ENCODE results near the gene GNA12.
A peak's percentile ranks its signal among the peaks of the same experiment; 100 is the strongest.

Gene GNA12

GRCh38 chr7:2813350-2814185 lies 30.5 kb downstream of the GNA12 start:
- H3K4me1 ChIP-seq (ENCODE audit: control insufficient read depth, insufficient read depth, low read length): peaks cover 40% of the 10 kb centered on the region
- no peak overlapping the region for H3K9ac ChIP-seq (ENCODE audit: low read depth, low read length)
- no peak overlapping the region for H3K4me2 ChIP-seq (ENCODE audit: low read length)
- no peak overlapping the region for H3K4me3 ChIP-seq (ENCODE audit: low read length)
- H3K36me3 ChIP-seq (ENCODE audit: insufficient read depth, low read length): no peaks in the 10 kb centered on the region
- H3K9me3 ChIP-seq (replicated peaks; ENCODE audit: low read length): no peaks in the 10 kb centered on the region
- no peaks in the 10 kb centered on the region for H3K27me3 ChIP-seq (ENCODE audit: control insufficient read depth, insufficient read depth, low read length)

DNA sequence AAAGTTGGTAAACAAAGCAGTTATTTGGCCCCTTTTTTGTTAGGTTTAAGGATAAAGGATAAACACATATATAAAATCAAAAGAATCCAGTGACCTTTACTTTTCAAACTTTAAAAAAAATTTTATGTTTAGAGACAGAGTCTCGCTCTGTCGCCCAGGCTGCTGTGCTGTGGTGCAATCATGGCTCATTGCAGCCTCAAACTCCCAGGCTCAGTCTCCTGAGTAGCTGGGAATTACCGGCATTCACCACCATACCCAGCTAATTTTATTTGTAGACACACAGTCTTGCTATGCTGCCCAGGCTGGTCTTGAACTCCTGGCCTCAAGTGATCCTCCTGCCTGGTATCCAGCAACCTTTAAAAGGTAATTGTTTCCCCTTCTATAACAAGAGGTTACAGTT lies 31.3 kb downstream of the GNA12 start:
- Histone ChIP-seq H3K27me3 (ENCODE audit: control insufficient read depth, insufficient read depth, low read length) (no peaks in the 10 kb centered on the region), H3K9ac (ENCODE audit: low read depth, low read length) (no peak overlapping the region), H3K4me2 (ENCODE audit: low read length) (no peak overlapping the region), H3K4me3 (ENCODE audit: low read length) (no peak overlapping the region), H3K36me3 (ENCODE audit: insufficient read depth, low read length) (no peaks in the 10 kb centered on the region), H3K4me1 (ENCODE audit: control insufficient read depth, insufficient read depth, low read length) (peaks cover 37% of the 10 kb centered on the region), H3K9me3 (replicated peaks; ENCODE audit: low read length) (no peaks in the 10 kb centered on the region)

- Histone ChIP-seq H3K9me3 (replicated peaks; ENCODE audit: low read length) (no peaks in the 10 kb centered on the region), H3K9ac (ENCODE audit: low read depth, low read length) (peak overlapping the region; percentile 4), H3K4me1 (ENCODE audit: control insufficient read depth, insufficient read depth, low read length) (peaks cover 39% of the 10 kb centered on the region), H3K27me3 (ENCODE audit: control insufficient read depth, insufficient read depth, low read length) (no peaks in the 10 kb centered on the region), H3K4me3 (ENCODE audit: low read length) (no peak overlapping the region), H3K36me3 (ENCODE audit: insufficient read depth, low read length) (no peaks in the 10 kb centered on the region), H3K4me2 (ENCODE audit: low read length) (peak overlapping the region; percentile 36)
These were observed 32.0 kb downstream of the GNA12 start for GRCh38 chr7:2812114-2812487.

- Histone ChIP-seq H3K4me2 (ENCODE audit: low read length) (peak overlapping the region; percentile 36), H3K36me3 (ENCODE audit: insufficient read depth, low read length) (no peaks in the 10 kb centered on the region), H3K9me3 (replicated peaks; ENCODE audit: low read length) (no peaks in the 10 kb centered on the region), H3K27me3 (ENCODE audit: control insufficient read depth, insufficient read depth, low read length) (no peaks in the 10 kb centered on the region), H3K4me3 (ENCODE audit: low read length) (no peak overlapping the region), H3K9ac (ENCODE audit: low read depth, low read length) (peak overlapping the region; percentile 4), H3K4me1 (ENCODE audit: control insufficient read depth, insufficient read depth, low read length) (peaks cover 39% of the 10 kb centered on the region)
These were observed 32.5 kb downstream of the GNA12 start for GRCh38 chr7:2811476-2812113.

DNA sequence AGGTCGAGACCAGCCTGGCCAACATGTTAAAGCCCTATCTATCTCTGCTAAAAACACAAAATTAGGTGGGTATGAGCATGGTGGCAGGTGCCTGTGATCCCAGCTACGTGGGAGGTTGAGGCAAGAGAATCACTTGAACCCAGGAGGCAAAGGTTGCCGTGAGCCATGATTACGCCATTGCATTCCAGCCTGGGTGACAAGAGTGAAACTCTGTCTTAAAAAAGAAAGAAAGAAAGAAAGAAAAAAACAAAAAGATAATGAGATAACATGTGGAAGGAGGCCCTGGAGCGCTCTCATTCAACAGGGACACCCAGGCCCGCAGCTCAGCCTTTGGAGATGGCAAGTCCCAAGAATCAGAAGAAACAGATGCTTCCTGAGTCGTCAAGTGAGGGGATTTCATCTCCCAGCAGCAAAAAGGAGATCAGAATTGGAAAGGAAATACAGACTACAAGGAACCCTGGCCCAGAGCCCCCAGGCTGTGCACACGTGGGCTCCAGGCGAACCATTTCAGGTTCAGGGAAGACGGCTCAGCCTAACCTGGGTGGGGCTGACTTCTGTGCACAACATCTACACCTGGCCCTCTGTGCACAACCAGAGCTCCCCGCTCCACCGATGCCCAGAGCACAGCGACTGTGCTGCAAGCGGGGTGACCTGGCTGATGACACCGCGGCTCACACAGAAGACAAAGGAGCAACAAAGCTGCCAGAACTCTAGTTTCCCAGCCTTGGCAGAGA lies 33.3 kb downstream of the GNA12 start:
- Histone ChIP-seq H3K27me3 (ENCODE audit: control insufficient read depth, insufficient read depth, low read length) (no peaks in the 10 kb centered on the region), H3K36me3 (ENCODE audit: insufficient read depth, low read length) (no peaks in the 10 kb centered on the region), H3K9ac (ENCODE audit: low read depth, low read length) (no peak overlapping the region), H3K4me2 (ENCODE audit: low read length) (no peak overlapping the region), H3K9me3 (replicated peaks; ENCODE audit: low read length) (no peaks in the 10 kb centered on the region), H3K4me3 (ENCODE audit: low read length) (no peak overlapping the region), H3K4me1 (ENCODE audit: control insufficient read depth, insufficient read depth, low read length) (peaks cover 39% of the 10 kb centered on the region)

GRCh38 chr7:2809903-2810625 lies 34.0 kb downstream of the GNA12 start:
- Histone ChIP-seq H3K27me3 (ENCODE audit: control insufficient read depth, insufficient read depth, low read length) (no peaks in the 10 kb centered on the region), H3K4me2 (ENCODE audit: low read length) (no peak overlapping the region), H3K36me3 (ENCODE audit: insufficient read depth, low read length) (no peaks in the 10 kb centered on the region), H3K4me1 (ENCODE audit: control insufficient read depth, insufficient read depth, low read length) (peaks cover 39% of the 10 kb centered on the region), H3K9me3 (replicated peaks; ENCODE audit: low read length) (no peaks in the 10 kb centered on the region), H3K9ac (ENCODE audit: low read depth, low read length) (no peak overlapping the region), H3K4me3 (ENCODE audit: low read length) (no peak overlapping the region)

DNA sequence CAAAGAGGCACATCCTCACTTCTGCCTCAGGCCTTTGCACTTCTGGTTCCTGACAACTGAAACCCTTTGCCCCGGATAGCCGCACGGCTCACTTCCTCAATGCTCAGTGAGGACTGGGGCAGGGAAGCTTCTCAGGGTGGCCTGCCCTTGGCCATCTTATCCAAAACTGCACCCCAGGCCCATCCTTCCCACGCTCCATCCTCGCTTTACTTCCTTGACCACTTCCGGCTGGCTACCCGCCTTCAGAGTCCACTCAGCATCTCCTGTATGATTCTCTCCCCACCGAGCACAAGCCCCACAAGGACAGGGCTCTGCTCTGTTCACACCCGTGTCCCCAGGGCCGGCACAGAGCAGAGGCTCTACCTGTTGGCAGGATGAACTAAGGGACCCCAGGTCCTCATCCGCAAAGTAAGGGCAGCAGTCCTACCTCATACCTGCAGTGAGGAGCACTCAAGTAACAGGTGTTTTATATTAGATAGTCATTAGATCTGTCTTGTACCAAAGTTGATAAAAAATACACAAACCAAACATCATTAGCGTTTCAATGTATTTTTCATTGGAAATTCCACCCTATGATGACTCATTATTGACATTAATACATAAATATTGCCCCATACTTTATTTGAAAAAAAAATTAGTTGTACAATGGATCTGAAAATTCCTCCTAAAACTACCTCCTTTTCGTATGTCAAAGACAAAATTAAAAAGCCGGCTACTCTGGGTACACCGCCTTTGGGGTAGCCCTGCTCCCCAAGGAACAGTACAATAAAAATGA lies 35.0 kb downstream of the GNA12 start:
- H3K4me2 ChIP-seq (ENCODE audit: low read length): no peak overlapping the region
- H3K9me3 ChIP-seq (replicated peaks; ENCODE audit: low read length): no peaks in the 10 kb centered on the region
- H3K4me1 ChIP-seq (ENCODE audit: control insufficient read depth, insufficient read depth, low read length): peaks cover 39% of the 10 kb centered on the region
- no peaks in the 10 kb centered on the region for H3K36me3 ChIP-seq (ENCODE audit: insufficient read depth, low read length)
- no peak overlapping the region for H3K4me3 ChIP-seq (ENCODE audit: low read length)
- no peak overlapping the region for H3K9ac ChIP-seq (ENCODE audit: low read depth, low read length)
- no peaks in the 10 kb centered on the region for H3K27me3 ChIP-seq (ENCODE audit: control insufficient read depth, insufficient read depth, low read length)

DNA sequence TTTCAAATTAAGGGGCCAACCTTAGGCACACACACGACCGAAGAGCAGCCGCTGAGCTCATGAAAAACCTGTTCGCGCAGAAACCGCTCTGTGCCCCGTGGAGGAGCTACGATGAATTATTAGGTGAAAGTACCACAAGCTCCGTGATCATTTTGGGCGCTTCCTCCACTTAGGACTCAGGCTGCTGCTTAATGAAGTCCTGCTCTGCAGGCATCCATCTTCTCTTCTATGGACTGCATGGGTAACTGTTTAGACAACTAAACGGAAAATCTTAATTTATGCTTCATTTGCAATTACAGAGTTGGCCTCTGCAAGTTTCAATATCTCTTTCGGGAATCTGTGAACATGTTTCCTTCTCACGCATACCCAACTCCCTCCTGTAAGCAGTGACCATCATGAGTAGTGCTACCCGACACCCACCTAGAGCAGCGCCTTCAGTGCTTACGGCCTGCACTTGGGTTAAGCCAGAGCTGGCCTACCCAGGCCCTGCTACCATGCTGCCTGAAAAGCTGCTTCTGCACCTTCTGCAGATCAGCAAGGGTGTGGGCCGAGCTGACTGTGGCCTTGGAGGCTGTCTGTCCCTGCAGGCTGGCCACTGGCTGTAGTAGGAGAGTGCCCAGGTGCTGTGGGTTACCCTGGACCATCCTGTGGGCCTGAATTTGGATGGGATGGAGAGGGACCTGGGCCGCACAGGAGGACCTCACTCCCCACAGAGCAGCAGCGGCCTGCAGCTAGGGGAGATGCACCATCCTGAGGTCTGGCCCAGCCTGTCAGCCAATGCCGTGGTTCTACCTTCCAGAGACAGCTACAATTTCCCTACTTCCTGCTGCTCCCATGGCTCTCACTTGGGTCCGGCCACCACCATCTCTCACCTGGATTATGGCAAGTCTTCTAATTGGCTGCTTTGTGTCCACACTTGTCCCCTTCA lies 36.0 kb downstream of the GNA12 start:
- Histone ChIP-seq H3K9ac (ENCODE audit: low read depth, low read length) (no peak overlapping the region), H3K4me1 (ENCODE audit: control insufficient read depth, insufficient read depth, low read length) (peaks cover 48% of the 10 kb centered on the region), H3K27me3 (ENCODE audit: control insufficient read depth, insufficient read depth, low read length) (no peaks in the 10 kb centered on the region)

DNA sequence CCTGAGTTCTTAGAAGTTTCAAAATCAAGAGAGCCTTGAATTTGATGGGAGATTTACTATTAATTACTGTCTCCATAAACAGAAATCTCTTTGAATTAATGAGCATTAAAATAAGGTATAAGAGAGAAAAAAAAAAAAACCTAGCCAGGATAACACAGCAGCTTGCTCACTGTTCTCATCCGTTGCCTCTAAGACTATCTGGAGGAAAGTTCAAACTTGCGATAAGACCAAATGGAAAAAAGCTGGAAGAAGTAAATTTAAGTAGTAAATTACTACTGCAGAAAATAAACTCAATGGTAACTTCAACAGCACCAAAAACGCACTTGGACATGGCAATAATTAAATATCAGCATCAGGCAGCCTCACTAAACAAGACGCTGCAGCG lies 36.7 kb downstream of the GNA12 start:
- peaks cover 52% of the 10 kb centered on the region for H3K4me1 ChIP-seq (ENCODE audit: control insufficient read depth, insufficient read depth, low read length)
- peak overlapping the region; percentile 65 for H3K4me2 ChIP-seq (ENCODE audit: low read length)
- no peaks in the 10 kb centered on the region for H3K9me3 ChIP-seq (replicated peaks; ENCODE audit: low read length)
- no peak overlapping the region for H3K4me3 ChIP-seq (ENCODE audit: low read length)
- H3K36me3 ChIP-seq (ENCODE audit: insufficient read depth, low read length): no peaks in the 10 kb centered on the region
- no peaks in the 10 kb centered on the region for H3K27me3 ChIP-seq (ENCODE audit: control insufficient read depth, insufficient read depth, low read length)
- H3K9ac ChIP-seq (ENCODE audit: low read depth, low read length): no peak overlapping the region

More for the DNA sequence above, 36.0 kb downstream of the GNA12 start:
- H3K4me3 ChIP-seq (ENCODE audit: low read length): no peak overlapping the region
- no peaks in the 10 kb centered on the region for H3K9me3 ChIP-seq (replicated peaks; ENCODE audit: low read length)
- peak overlapping the region; percentile 65 for H3K4me2 ChIP-seq (ENCODE audit: low read length)
- no peaks in the 10 kb centered on the region for H3K36me3 ChIP-seq (ENCODE audit: insufficient read depth, low read length)

- H3K4me2 ChIP-seq (ENCODE audit: low read length): no peak overlapping the region
- peaks cover 52% of the 10 kb centered on the region for H3K4me1 ChIP-seq (ENCODE audit: control insufficient read depth, insufficient read depth, low read length)
- no peak overlapping the region for H3K4me3 ChIP-seq (ENCODE audit: low read length)
- no peaks in the 10 kb centered on the region for H3K27me3 ChIP-seq (ENCODE audit: control insufficient read depth, insufficient read depth, low read length)
- no peaks in the 10 kb centered on the region for H3K9me3 ChIP-seq (replicated peaks; ENCODE audit: low read length)
- H3K9ac ChIP-seq (ENCODE audit: low read depth, low read length): no peak overlapping the region
- no peaks in the 10 kb centered on the region for H3K36me3 ChIP-seq (ENCODE audit: insufficient read depth, low read length)
These were observed 37.5 kb downstream of the GNA12 start for GRCh38 chr7:2806571-2806970.
